Testis (tissue), 3 donors: Measurements from ENCODE around the gene CHST12. TPM values are rescaled to one million over a fixed set of nuclear protein-coding genes. Genes with fewer than 3 reads are reported as not detected.

Experiments
- DNase-seq: peaks from one replicate; pipeline ENCODE4 v3.0.0-alpha.2; 2019
- H3K27ac ChIP-seq, 2 donors: fragments of 200-600 bp; sonication (generic); one replicate each; pipeline ENCODE4 v1.5.1; 2019
- H3K27me3 ChIP-seq: fragments of 200-600 bp; sonication (generic); one replicate; pipeline ENCODE4 v1.5.1; 2019
- H3K36me3 ChIP-seq: fragments of 200-600 bp; sonication (generic); one replicate; pipeline ENCODE4 v1.5.1; 2017; ENCODE audit warnings: low read depth; ENCODE audit errors: missing control alignments
- H3K4me1 ChIP-seq: fragments of 200-600 bp; sonication (generic); one replicate; pipeline ENCODE4 v1.5.1; 2019
- H3K4me3 ChIP-seq, 2 donors: fragments of 200-600 bp; sonication (generic); one replicate each; pipeline ENCODE4 v1.5.1; 2017 to 2019
- H3K9me3 ChIP-seq: fragments of 200-600 bp; sonication (generic); one replicate; pipeline ENCODE4 v1.5.1; 2017
- POLR2A ChIP-seq: fragments of 450-650 bp; IDR thresholded peaks from one replicate; pipeline ENCODE4 v1.6.1; 2017; ENCODE audit warnings: antibody characterized with exemption, mild to moderate bottlenecking, moderate library complexity
- WGBS, 2 donors: methylation state at CpG; one replicate each; pipeline ENCODE4 v1.1.5; 2018; 5-methylcytosine and 5-hydroxymethylcytosine counted together
- intact Hi-C: fragments of 100-400 bp; cut with DNase I; formaldehyde crosslinking; loops from one replicate; pipeline ENCODE4 v1.15.1; 2023; ENCODE audit warnings: low total_unique reads
- polyA plus RNA-seq: library from polyadenylated mRNA; stranded (reverse); fragments of 350-450 nt; fragmentation: Illumina TruSeq; extraction: RNeasy Lipid Tissue Mini Kit (QIAGEN cat#74804); gene quantifications from one replicate; pipeline ENCODE4 v1.2.3, GENCODE V29; 2014; ENCODE audit warnings: low read depth, low replicate concordance; ENCODE audit not compliant: insufficient read depth
- total RNA-seq, 2 donors: library from RNA; depleted of rRNA; stranded (reverse); fragments of >200 nt; gene quantifications; one replicate each; pipeline ENCODE4 v1.2.3, GENCODE V29; 2016
- TF ChIP-seq, protein P1 (sequence below), 3 experiments: fragments of 450-650 bp in 2 of 3; fragments of 200-600 bp in 1 of 3; sonication (generic) in 1 of 3; IDR thresholded peaks; one replicate each; pipeline ENCODE4 v1.5.1; 2016 to 2019; ENCODE audit warnings: antibody characterized with exemption in 3 of 3, mild to moderate bottlenecking in 2 of 3, moderate library complexity in 1 of 3

Gene CHST12
- total and polyA plus RNA-seq, 3 donors from 2014 or later: 15.3 to 42.1 (median 42.0) TPM

DNA sequence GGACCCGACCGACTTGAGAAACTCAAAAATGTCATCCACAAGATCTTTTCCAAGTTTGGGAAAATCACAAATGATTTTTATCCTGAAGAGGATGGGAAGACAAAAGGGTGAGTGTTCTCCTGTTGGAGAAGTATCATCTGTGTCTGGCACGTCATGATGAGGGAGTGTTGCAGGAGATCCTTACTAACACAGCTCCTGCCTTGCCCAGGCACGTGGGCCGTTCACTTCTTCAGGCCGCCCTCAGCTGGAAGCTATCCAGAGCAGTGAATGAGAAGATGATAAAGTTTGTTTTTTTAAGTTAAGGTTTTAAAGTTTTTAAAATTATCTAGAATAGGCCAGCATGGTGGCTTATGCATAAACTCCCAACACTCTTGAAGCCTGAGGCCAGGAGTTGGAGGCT lies 42.6 kb upstream of the CHST12 start:
- Histone ChIP-seq H3K4me3 (no peak overlapping the region), H3K27ac (peak overlapping the region; percentile 56 to 65), H3K27me3 (no peaks in the 10 kb centered on the region), H3K9me3 (no peaks in the 10 kb centered on the region), H3K4me1 (peaks cover 39% of the 10 kb centered on the region), H3K36me3 (no peaks in the 10 kb centered on the region)
- WGBS, 2 donors: 57 to 76% methylated on average over 6 of the region's 6 CpGs
- no peak for TF ChIP-seq POLR2A
- TF ChIP-seq, protein P1, sequence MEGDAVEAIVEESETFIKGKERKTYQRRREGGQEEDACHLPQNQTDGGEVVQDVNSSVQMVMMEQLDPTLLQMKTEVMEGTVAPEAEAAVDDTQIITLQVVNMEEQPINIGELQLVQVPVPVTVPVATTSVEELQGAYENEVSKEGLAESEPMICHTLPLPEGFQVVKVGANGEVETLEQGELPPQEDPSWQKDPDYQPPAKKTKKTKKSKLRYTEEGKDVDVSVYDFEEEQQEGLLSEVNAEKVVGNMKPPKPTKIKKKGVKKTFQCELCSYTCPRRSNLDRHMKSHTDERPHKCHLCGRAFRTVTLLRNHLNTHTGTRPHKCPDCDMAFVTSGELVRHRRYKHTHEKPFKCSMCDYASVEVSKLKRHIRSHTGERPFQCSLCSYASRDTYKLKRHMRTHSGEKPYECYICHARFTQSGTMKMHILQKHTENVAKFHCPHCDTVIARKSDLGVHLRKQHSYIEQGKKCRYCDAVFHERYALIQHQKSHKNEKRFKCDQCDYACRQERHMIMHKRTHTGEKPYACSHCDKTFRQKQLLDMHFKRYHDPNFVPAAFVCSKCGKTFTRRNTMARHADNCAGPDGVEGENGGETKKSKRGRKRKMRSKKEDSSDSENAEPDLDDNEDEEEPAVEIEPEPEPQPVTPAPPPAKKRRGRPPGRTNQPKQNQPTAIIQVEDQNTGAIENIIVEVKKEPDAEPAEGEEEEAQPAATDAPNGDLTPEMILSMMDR (IDR thresholded peaks at IDR 0.05): no peak
- intact Hi-C loops: no loop called here
- DNase-seq: peak; percentile 92

DNA sequence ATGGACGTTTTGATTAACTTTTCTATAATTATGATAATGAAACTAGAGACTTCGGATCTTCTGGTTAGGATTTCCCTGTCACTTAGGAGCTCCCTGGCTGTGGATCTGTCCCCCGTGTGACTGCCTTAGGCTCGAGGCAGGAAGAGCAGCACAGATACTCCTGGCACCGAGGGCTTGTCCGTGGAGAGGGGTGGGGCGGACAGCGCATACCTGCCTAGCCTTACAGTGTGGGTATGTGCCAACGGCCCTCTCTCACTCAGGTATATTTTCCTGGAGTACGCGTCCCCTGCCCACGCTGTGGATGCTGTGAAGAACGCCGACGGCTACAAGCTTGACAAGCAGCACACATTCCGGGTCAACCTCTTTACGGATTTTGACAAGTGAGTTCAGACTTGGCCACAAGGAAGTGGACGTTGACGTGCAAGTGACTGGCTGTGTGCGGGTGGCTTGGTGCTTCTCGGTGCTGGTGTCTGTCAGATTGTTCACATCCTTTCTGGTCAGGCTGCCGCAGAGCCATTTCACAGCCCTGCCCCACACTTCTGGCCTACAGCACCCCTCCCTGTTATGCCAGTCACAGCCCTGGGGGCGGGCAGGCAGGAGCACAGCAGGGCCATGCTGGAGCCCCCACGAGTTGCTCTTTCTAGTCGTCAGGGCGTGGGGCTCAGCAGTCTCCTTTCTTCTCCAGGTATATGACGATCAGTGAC lies 40.9 kb upstream of the CHST12 start:
- Histone ChIP-seq H3K36me3 (no peaks in the 10 kb centered on the region), H3K4me3 (no peak overlapping the region), H3K4me1 (peaks cover 23% of the 10 kb centered on the region), H3K27ac (no peak overlapping the region), H3K9me3 (no peaks in the 10 kb centered on the region), H3K27me3 (no peaks in the 10 kb centered on the region)
- DNase-seq: no peak
- intact Hi-C loops: no loop called here
- WGBS, 2 donors: 88 to 93% methylated on average over 24 to 27 of the region's 27 CpGs
- TF ChIP-seq POLR2A: no peak
- TF ChIP-seq, protein P1 (IDR thresholded peaks at IDR 0.05): no peak

DNA sequence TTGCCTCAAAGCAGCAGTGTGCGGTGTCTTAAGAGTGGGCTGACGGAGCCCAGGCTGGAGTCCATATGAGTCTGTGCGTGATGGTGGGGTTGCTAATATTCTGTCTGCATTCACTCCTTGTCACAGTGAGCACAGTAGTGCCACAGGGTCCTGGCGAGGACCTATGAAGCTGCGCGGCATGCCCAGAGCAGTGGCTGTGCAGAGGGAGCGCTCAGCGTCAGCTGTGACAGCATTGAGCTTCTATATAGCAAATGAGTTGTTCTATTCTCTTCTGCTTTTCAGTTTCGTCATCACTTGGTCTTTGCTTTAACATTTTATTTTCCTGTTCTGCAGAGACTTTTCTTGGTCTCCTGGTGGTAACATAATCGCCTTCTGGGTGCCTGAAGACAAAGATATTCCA lies 34.3 kb upstream of the CHST12 start:
- no peak overlapping the region for H3K4me3 ChIP-seq
- intact Hi-C loops: no loop called here
- H3K36me3 ChIP-seq: no peaks in the 10 kb centered on the region
- no peak overlapping the region for H3K27ac ChIP-seq
- no peak for DNase-seq
- H3K27me3 ChIP-seq: no peaks in the 10 kb centered on the region
- 97% methylated on average over 10 of the region's 10 CpGs for WGBS, 2 donors
- TF ChIP-seq, protein P1 (IDR thresholded peaks at IDR 0.05): no peak
- no peak for TF ChIP-seq POLR2A
- H3K9me3 ChIP-seq: no peaks in the 10 kb centered on the region
- H3K4me1 ChIP-seq: no peaks in the 10 kb centered on the region

DNA sequence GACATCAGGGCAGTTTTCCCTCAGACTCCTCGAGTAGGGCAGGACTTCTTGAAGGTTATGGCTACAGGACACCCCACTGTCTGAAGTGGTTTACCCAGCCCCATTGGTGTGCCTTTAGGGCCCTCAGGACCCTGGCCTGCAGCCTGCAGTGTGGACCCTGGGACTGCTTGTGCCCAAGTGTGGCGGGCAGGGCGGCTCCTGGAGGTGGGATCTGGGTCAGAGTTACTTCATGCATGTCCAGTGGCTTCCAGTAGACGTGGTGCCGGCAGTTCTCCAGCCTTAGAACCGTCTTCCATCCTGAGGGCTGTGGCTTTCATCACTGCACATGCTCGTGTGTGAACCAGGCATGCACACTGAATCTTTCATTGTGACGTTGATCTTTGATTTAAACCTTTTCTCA lies 32.1 kb upstream of the CHST12 start:
- no peak overlapping the region for H3K4me3 ChIP-seq
- H3K27ac ChIP-seq: no peak overlapping the region
- TF ChIP-seq POLR2A: no peak
- TF ChIP-seq, protein P1 (IDR thresholded peaks at IDR 0.05): no peak
- H3K4me1 ChIP-seq: peaks cover 3% of the 10 kb centered on the region
- no peaks in the 10 kb centered on the region for H3K36me3 ChIP-seq
- H3K9me3 ChIP-seq: no peaks in the 10 kb centered on the region
- DNase-seq: no peak
- intact Hi-C loops: no loop called here
- 90 to 91% methylated on average over 5 to 8 of the region's 8 CpGs for WGBS, 2 donors
- no peaks in the 10 kb centered on the region for H3K27me3 ChIP-seq

DNA sequence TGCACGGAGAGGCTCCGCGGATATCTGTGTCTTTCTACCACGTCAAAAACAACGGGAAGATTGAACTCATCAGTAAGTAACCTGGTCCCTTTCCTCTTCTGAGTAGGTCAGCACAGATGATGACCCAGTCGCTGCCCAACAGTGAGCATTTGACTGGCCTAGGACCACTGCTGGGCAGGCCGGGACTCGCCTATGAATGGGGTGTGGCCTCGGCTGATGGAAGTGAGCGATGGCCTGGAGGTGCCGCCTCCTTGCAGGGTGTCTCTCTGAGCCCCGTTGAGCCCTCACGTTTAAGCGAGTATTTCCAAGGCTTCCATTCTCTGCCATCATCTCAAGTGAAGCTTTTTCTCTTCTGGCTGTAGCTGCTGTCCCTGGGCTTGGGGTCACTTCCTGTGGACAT lies 30.7 kb upstream of the CHST12 start:
- Histone ChIP-seq H3K27me3 (no peaks in the 10 kb centered on the region), H3K27ac (no peak overlapping the region), H3K36me3 (no peaks in the 10 kb centered on the region), H3K9me3 (no peaks in the 10 kb centered on the region), H3K4me3 (no peak overlapping the region), H3K4me1 (peaks cover 16% of the 10 kb centered on the region)
- DNase-seq: no peak
- no peak for TF ChIP-seq POLR2A
- TF ChIP-seq, protein P1 (IDR thresholded peaks at IDR 0.05): no peak
- intact Hi-C loops: no loop called here
- 90 to 91% methylated on average over 14 of the region's 14 CpGs for WGBS, 2 donors
